NCI-H1694 treated with DMSO at 0.1 percent for 48 hours (cell line): ENCODE measurements around the gene KCTD12.
A peak's percentile ranks its signal among the peaks of the same experiment; 100 is the strongest.

Experiments used
- DNase-seq: peaks from one replicate; lab custom pipeline; 2025; lab: John Stamatoyannopoulos, UW

Gene KCTD12

DNA sequence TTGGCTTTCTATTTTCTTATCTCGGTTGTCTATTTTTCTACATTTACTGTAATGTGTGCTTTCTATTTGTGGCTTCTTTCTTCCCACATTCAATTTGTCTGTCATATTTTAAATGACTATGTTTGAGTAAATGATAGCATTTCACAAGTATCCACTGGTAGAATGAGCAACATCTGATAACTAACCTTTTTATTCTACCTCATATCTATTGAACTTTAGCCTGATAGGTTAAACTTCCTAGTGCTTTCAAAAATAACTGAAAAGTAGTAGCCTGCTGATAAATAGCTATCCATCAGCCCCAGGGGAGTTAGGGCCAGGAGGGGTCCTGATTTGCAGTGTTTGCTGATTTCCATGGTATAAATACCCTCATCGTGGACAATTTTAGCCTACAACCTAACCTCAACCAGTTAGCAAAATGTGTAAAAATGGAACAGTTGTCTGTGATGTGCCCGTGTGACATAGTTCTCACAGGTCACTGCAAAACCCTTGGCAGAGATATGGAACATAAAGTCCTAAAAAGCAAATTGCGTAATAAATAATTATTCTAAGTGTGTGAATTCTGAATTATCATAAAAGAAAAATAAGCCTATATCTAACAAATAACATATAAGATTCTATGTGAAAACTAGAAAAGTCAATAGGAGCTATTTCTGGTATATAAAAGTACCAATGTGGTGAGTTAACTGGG is 32.1 kb downstream of the KCTD12 start:
- DNase-seq = no peak

DNA sequence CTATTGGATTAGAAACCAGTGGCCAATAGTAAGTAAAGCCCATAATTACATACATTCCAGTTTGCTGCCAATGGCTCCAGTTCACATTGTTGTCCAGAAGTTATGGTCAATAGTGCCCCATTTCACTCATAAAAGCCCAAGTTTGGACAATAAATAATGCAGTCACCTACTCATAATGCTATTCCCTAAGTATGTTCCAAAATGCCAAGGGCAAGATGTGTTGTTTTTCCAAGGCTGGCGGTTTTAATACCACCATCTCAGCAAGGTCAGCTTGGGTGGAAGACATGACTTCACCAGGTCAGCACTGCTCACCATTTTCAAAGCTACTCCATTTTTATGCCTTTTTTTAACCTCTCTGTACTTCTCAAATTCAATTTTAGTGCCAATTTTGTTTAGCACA is 32.7 kb downstream of the KCTD12 start:
- DNase-seq = no peak

- no peak for DNase-seq
Observed at GRCh38 chr13:76852986-76853385, 33.2 kb downstream of the KCTD12 start.

GRCh38 chr13:76851961-76852360 is 34.2 kb downstream of the KCTD12 start:
- no peak for DNase-seq

- no peak for DNase-seq
Observed at GRCh38 chr13:76849493-76849892, 36.7 kb downstream of the KCTD12 start.

GRCh38 chr13:76848596-76848995 is 37.6 kb downstream of the KCTD12 start:
- peak; percentile 97 for DNase-seq

DNA sequence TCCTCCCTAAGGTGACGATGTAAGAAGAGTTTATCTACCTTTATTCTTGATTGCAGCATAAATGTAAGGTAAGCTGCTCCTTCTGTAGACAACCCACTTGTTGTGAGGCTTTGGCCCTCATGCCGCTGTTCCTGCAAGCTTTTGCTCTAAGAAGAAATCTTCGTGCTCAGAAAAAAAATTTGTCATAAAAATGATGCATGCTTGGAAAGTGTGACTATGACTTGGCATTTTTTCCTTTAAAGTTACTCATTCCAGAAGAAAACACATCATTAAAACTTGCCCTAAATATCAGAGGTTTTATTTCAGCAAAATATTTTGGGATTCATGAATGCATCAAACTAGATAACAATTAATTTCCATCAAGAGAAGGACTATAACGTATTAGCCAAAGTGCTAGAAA is 39.8 kb downstream of the KCTD12 start:
- no peak for DNase-seq

- DNase-seq = no peak
Observed at GRCh38 chr13:76845865-76846264, 40.3 kb downstream of the KCTD12 start.

DNA sequence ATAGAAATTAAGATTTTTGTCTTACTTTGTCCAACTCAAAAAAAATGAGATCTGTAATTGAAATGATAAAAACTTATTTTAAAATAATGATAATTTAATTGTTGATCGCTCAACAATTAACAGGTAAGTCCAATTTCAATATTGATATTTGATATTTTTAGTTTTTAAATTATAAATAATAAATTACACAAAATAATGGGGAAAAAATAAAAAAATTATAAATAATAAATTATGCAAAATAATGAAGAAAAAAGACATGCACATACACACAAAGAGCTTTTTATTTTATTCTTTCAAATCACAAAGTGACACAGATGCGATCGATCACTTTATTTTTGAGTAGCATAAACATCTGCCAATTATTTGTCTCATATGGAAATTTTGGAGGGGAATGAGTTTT is 40.8 kb downstream of the KCTD12 start:
- DNase-seq = no peak

DNA sequence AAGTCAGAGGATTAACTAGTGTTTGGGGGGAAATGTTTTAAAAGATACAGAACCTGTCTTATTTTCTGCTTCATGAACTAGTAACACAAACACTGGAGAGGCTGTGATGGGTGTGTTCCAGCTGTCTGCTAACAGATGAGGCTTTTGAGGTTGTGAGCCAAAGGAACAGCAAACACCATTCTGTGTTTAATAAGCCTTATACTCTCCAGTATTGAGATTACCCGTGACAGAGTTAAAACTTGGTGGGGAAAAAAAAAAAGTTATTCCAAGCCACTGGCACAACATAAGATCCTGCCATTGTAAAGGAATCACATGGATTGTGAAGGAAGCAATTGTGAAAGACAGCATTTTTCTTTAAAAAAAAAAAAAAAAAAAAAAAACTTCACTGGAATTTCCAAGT is 48.4 kb downstream of the KCTD12 start:
- peak; percentile 93 for DNase-seq

DNA sequence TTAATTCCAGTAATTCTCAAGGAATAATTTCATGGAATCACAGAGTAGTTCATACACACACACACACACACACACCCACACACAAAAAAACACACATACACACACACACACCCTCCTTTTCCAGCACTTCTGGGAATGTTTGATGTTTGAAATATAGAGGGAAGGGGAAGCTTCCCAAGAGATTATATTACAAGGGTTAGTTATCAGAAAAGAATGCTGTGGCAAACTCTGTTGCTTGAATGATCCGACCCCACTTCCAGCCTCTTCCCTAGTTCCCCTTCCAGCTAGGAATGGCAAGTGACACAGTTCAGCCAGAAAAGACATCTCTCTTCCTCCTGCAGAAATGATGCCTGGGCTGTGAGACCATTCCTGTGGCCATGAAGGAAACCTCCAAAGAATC is 49.9 kb downstream of the KCTD12 start:
- DNase-seq = no peak

DNA sequence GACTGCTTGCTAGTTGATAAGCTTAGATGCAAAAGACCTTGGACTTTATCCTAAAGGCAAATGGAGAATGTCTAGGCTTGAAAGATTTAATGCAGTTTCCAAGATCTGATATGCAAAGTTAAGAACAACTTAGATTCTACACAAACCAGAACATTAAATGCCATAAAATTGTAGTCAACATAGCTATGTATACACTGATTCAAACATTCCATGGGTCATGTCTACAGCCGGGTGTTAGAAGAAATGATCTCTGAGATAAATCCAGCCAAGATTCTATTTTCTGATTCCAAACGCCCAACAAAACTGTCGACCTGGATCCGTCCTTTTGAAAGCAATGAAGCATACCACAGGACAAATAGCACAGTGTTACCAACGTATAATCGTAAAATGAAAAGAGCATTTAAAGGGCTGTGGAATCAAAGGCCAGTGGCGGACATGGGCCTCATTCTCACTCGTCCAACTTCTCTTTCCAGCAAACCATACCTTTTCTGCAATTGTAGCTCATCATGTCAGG is 52.7 kb downstream of the KCTD12 start:
- no peak for DNase-seq

- no peak for DNase-seq
Observed at GRCh38 chr13:76832258-76832988, 53.8 kb downstream of the KCTD12 start.

GRCh38 chr13:76830805-76831204 is 55.4 kb downstream of the KCTD12 start:
- DNase-seq = peak; percentile 80
